Islet of Langerhans (tissue), 1 donor: ENCODE data around the gene EPAS1.

Experiments
- FAIRE-seq: peaks from one replicate; lab custom pipeline; 2011; peaks lifted over from hg19 to GRCh38; lab: Jason Lieb, UNC

Gene EPAS1

GRCh38 chr2:46296840-46297545, at the start of gene EPAS1:
Gene EPAS1 (plus strand): TSS chr2:46297407. CDS start chr2:46297912, 505 bp downstream.
- no peak for FAIRE-seq

- FAIRE-seq: no peak
Observed at GRCh38 chr2:46248171-46248570, 49.0 kb upstream of the EPAS1 start.

- FAIRE-seq: no peak
Observed at GRCh38 chr2:46249654-46250053, 47.6 kb upstream of the EPAS1 start.

GRCh38 chr2:46252891-46253659, 44.1 kb upstream of the EPAS1 start:
- no peak for FAIRE-seq

GRCh38 chr2:46254474-46254873, 42.7 kb upstream of the EPAS1 start:
- FAIRE-seq: no peak

GRCh38 chr2:46256563-46257142, 40.6 kb upstream of the EPAS1 start:
- no peak for FAIRE-seq

DNA sequence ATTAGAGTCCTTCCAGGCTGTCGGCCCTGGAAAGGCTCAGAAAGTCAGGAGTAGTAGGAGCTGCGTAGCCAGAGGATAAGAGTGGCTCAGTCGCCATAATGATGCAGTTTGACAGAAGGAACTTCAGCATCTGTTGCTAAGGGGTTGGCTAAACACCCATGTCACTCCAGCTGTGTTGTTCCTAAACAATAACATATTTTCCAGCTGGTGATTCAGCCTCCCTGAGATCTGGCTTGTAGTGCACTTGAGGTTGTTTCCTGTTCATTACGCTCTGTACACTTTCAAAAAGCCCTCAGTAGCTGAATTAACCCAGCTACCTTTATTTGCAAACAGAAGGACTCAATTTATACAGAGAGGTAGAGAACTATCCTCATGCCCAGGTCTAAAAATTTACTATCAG, 39.7 kb upstream of the EPAS1 start:
- FAIRE-seq: no peak

- FAIRE-seq: no peak
Observed at GRCh38 chr2:46257980-46258379, 39.2 kb upstream of the EPAS1 start.

GRCh38 chr2:46258937-46259776, 38.0 kb upstream of the EPAS1 start:
- no peak for FAIRE-seq

- FAIRE-seq: no peak
Observed at GRCh38 chr2:46259777-46260168, 37.4 kb upstream of the EPAS1 start.

GRCh38 chr2:46260305-46260704, 36.9 kb upstream of the EPAS1 start:
- no peak for FAIRE-seq

DNA sequence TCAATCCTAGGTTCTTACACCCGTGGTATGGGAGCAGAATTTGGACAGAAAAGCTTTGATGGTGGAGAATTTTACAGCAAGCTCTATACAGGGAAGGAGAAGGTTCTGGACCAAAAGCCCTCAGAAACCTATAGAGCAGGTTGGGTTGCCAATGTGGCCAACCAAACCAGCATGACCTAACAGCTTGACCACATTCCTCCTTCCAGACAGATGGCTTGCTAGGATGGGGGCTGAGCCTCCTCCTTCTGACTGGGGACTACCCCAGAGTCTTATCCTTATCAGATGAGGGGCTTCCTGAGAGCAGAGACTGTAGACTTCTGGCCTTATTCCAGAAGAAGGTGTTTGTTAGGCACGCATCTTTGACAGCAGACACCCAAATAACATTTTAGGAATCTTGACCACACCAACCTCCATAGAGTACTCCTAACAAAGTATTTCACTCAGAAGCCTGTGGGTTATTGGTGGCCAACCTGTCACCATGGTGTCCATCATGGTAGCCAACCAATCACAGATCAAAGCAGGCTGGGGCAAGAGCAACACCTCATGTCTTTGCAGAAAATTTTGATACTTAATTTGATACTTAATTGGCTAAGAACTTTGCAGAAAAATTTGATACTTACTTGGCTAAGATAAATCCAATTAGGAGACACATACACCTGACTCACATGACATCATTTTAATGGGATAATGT, 34.8 kb upstream of the EPAS1 start:
- FAIRE-seq: no peak

DNA sequence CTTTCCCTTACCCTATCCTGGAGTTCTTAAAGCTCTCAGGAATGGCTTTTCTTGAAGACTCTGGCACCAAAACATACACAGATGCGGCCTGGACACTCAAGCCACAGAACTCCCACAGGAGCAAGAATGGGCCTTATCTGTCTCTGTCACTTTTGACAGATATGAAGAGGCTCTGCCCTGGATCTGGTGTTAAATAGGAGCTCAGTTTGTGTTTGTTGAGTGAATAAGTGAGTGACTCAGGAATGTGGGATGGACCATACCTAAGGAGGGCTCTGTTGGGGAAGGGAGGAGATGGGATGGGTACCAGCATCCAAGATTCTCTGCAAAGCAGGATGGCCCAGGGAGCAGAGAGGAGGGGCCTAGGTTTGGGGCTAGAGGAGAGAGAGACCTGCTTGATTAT, 33.9 kb upstream of the EPAS1 start:
- no peak for FAIRE-seq

DNA sequence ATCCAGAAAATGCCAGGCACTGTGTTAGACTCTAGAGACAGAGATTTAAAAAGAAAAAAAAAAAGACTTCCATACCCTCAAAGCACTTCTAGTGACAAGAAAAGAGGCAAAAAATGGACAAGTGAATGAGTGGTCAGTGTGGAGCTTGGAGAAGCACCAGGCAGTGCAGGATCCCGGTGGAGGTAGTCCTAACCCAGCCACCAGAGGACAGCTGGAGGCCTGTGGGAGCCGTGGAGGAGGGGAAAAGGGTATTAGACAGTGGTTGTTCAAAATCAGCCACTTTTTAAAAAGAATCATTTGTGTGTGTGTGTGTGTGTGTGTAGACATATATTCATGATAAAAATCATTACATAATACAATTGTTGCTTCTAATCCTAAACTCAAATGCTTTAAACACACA, 32.8 kb upstream of the EPAS1 start:
- no peak for FAIRE-seq

DNA sequence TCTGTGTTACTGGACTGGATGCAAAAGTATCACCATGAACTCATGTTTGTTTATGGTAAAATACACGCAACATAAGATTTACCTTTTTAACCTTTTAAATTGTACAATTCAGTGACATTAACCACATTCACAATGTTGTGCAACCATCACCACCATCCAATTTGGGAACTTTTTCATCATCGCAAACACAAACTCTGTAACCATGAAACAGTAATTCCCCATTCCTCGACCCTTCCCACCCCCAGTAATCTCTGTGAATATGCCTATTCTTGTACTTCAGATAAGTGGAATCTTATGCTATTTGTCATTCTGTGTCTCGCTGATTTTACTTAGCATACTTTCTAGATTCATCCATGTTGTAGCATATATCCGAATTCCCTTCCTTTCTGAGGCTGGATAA, 31.1 kb upstream of the EPAS1 start:
- FAIRE-seq: no peak

DNA sequence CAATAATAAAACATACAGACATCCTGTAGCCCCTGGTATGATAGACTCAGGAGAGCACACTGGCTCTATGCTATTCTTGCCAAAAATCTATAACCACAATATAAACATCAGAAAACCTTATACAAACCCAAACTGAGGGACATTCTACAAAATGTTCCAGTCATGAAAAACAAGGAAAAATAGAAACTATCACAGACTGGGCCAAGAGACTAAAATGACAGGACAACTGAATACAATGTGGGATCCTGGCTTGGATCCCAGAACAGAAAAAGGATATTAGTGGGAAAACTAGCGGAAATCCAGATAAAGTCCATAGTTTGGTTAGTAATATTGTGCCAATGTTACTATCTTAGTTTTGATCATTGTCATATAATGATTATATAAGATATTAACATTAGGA, 29.6 kb upstream of the EPAS1 start:
- FAIRE-seq: no peak

- no peak for FAIRE-seq
Observed at GRCh38 chr2:46268196-46268595, 29.0 kb upstream of the EPAS1 start.

GRCh38 chr2:46269001-46269400, 28.2 kb upstream of the EPAS1 start:
- FAIRE-seq: no peak

GRCh38 chr2:46269544-46270273, 27.5 kb upstream of the EPAS1 start:
- no peak for FAIRE-seq

DNA sequence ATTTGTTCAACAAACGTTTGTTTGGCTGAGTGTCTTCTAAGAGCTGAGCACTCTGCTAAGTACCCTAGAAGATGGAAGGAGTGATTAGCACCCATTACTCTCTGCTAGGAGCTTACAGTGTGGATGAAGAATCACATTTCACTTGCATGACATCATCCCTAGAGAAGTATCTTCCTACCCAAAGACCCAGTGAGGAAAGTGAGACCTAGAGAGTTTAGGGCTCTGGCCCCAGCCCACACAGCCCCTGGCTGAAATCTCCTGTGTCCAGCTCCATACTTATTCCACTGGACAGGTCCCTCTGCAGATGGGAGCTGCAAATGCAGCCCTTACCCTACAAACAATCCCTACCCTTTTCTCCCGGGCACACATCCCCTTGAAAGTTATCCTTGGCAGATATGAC, 26.8 kb upstream of the EPAS1 start:
- FAIRE-seq: no peak

- no peak for FAIRE-seq
Observed at GRCh38 chr2:46273225-46273863, 23.9 kb upstream of the EPAS1 start.
